Heart left ventricle (tissue), 16 donors: ENCODE data around the gene DNAAF3. TPM values are rescaled to one million over a fixed set of nuclear protein-coding genes. Genes with fewer than 3 reads are reported as not detected.

Source experiments
- ATAC-seq, 4 donors: fragments of 200-7000 bp; cut with Tn5 transposase; one replicate each; pipeline ENCODE4 v1.9.1; 2020 to 2022; ENCODE audit warnings: moderate library complexity in 4 of 4, mild to moderate bottlenecking in 3 of 4, moderate number of reproducible peaks in 1 of 4
- DNase-seq, 5 donors: peaks; one replicate each; pipeline ENCODE4 v3.0.0-alpha.2; 2020
- H3K27ac ChIP-seq, 12 donors: fragments of 200-600 bp; sonication (generic) in 4 of 12; one replicate each; pipeline versions ENCODE4 v1.5.0 to v1.8.0; 2016 to 2022; ENCODE audit warnings: mild to moderate bottlenecking in 2 of 12
- H3K27me3 ChIP-seq, 9 donors: fragments of 200-600 bp; sonication (generic) in 2 of 9; one replicate each; pipeline versions ENCODE4 v1.5.1 to v1.8.0; 2016 to 2022; ENCODE audit warnings: mild to moderate bottlenecking in 3 of 9
- H3K36me3 ChIP-seq, 9 donors: fragments of 200-600 bp; sonication (generic) in 2 of 9; one replicate each; pipeline versions ENCODE4 v1.5.0 to v1.8.0; 2018 to 2022; ENCODE audit warnings: mild to moderate bottlenecking in 2 of 9
- H3K4me1 ChIP-seq, 12 donors: fragments of 200-600 bp; sonication (generic) in 4 of 12; one replicate each; pipeline versions ENCODE4 v1.5.0 to v1.8.0; 2016 to 2022; ENCODE audit warnings: mild to moderate bottlenecking in 3 of 12
- H3K4me3 ChIP-seq, 12 donors: fragments of 200-600 bp; sonication (generic) in 4 of 12; one replicate each; pipeline versions ENCODE4 v1.5.0 to v1.8.0; 2017 to 2022; ENCODE audit warnings: mild to moderate bottlenecking in 9 of 12, moderate library complexity in 4 of 12
- H3K9me3 ChIP-seq, 12 donors: fragments of 200-600 bp; sonication (generic) in 4 of 12; one replicate each; pipeline versions ENCODE4 v1.5.0 to v1.8.0; 2016 to 2022; ENCODE audit warnings: mild to moderate bottlenecking in 1 of 12
- POLR2A ChIP-seq, 2 donors: fragments of 450-650 bp; IDR thresholded peaks; one replicate each; pipeline ENCODE4 v1.6.1; 2017; ENCODE audit warnings: antibody characterized with exemption in 2 of 2, mild to moderate bottlenecking in 2 of 2, moderate library complexity in 2 of 2
- WGBS, 4 donors: extraction: QIAGEN DNeasy Blood & Tissue Kit in 2 of 4; methylation state at CpG; one replicate each; pipeline versions ENCODE4 v1.1.5 to v1.1.7; 2013 to 2018; 5-methylcytosine and 5-hydroxymethylcytosine counted together
- intact Hi-C, 10 donors: fragments of 100-400 bp; cut with DNase I; formaldehyde crosslinking; loops; one replicate each; pipeline versions ENCODE4 v1.11.1 to v1.14.2; 2022
- polyA plus RNA-seq, 2 donors: library from polyadenylated mRNA; stranded (reverse); fragments of 200-250 nt; gene quantifications; one replicate each; pipeline ENCODE4 v1.2.3, GENCODE V29; 2013
- total RNA-seq, 9 donors: library from RNA; depleted of rRNA in 2 of 9; stranded (reverse); fragments of >200 nt in 2 of 9; fragmentation: NEBNext Ultra II Directional in 3 of 9; extraction: Animal tissue kit (Norgen Biotek cat#: 25700) in 3 of 9; gene quantifications; one replicate each; pipeline versions ENCODE4 v1.1.0 to v1.2.4, GENCODE V29; 2016 to 2023
- TF ChIP-seq, protein P1 (sequence below), 12 donors: fragments of 200-600 bp; sonication (generic) in 4 of 12; IDR thresholded peaks; one replicate each; pipeline versions ENCODE4 v1.5.0 to v1.8.0; 2018 to 2022; ENCODE audit warnings: antibody characterized with exemption in 12 of 12, mild to moderate bottlenecking in 5 of 12
- donor health status: ischemic (EF 13 %, LVEDD 7.1; RV severe dilation, severe dysfunction).
- donor health status: healthy with polysubstance abuse.
- donor health status: DM: no; HTN: yes; CAD: no.
- donor health status: DM: no; HTN: no; CAD: no.
- donor health status: ischemic (EF 25% LVEDD 6.9; RV normal size, moderate dysfunction).
- donor health status: ischemic (EF 25% LVEDD 5.7; RV mildly dilated, moderate dysfunction).
- donor health status: healthy.
- donor health status: DM: yes; HTN: yes; CAD: no.
- donor health status: ischemic (EF 35%, LVEDD 5.7; RV mildly dilated, moderate dysfunction).
- donor health status: nonischemic (EF 11% LVEDD 7.7; RV severe dilation, severe dysfunction).
- donor health status: DM: yes; HTN: yes; CAD: no.
- donor health status: PGD.
- donor health status: ischemic (EF 29% LVEDD 5.4; RV normal size, mild dysfunction).
- donor health status: nonischemic (EF 23%, LVEDD 6.1; RV moderate dilation, normal function).

Gene DNAAF3
- total and polyA plus RNA-seq, 11 donors = 0.56 to 5.7 (median 2.1) TPM

DNA sequence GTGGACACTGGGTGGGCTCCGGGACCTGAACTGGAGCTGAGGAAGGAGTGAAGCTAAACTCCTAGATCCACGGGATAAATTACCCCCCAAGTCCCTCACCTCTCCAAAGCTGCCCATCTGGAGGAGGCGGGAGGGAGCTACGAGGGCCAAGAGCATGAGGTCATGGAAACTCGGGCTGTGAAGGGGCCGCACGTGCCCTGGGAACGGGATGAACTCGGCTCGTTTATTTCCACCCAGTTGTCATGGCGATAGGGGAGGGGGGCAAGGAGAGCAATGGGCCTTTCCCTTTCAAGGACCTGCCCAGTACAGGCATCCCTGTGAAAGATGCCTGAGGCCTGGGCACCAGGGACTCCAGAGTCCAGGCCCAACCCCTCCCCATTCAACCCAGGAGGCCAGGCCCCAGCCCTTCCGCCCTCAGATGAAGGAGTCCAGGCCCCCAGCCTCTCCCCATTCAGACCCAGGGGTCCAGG is 52.8 kb downstream of the DNAAF3 start:
- DNase-seq (peak; percentile 85 to 97 (median 97)), ATAC-seq (peak; percentile 60 to 77 (median 66))
- Histone ChIP-seq H3K27me3 (no peaks in the 10 kb centered on the region), H3K4me3 (peak overlapping the region in 8 of 12 donors; percentile 19 to 93 (median 31)), H3K27ac (peak overlapping the region; percentile 82 to 99 (median 96)), H3K9me3 (no peaks in the 10 kb centered on the region), H3K36me3 (peaks cover 0 to 32% (median 23%) of the 10 kb centered on the region in 9 donors), H3K4me1 (peaks cover 5 to 76% (median 47%) of the 10 kb centered on the region in 12 donors)
- intact Hi-C loops = loop anchor here in 1 of 10 donors (2.0 kb wide), 1 partner anchor 25 kb away; no protein-coding TSS in a partner anchor
- peak; percentile 22 to 69 for TF ChIP-seq POLR2A (IDR thresholded peaks at IDR 0.05)
- TF ChIP-seq, protein P1, sequence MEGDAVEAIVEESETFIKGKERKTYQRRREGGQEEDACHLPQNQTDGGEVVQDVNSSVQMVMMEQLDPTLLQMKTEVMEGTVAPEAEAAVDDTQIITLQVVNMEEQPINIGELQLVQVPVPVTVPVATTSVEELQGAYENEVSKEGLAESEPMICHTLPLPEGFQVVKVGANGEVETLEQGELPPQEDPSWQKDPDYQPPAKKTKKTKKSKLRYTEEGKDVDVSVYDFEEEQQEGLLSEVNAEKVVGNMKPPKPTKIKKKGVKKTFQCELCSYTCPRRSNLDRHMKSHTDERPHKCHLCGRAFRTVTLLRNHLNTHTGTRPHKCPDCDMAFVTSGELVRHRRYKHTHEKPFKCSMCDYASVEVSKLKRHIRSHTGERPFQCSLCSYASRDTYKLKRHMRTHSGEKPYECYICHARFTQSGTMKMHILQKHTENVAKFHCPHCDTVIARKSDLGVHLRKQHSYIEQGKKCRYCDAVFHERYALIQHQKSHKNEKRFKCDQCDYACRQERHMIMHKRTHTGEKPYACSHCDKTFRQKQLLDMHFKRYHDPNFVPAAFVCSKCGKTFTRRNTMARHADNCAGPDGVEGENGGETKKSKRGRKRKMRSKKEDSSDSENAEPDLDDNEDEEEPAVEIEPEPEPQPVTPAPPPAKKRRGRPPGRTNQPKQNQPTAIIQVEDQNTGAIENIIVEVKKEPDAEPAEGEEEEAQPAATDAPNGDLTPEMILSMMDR (IDR thresholded peaks at IDR 0.05) = no peak
- WGBS, 4 donors = 7 to 12% (median 11%) methylated on average over 11 to 12 of the region's 12 CpGs

DNA sequence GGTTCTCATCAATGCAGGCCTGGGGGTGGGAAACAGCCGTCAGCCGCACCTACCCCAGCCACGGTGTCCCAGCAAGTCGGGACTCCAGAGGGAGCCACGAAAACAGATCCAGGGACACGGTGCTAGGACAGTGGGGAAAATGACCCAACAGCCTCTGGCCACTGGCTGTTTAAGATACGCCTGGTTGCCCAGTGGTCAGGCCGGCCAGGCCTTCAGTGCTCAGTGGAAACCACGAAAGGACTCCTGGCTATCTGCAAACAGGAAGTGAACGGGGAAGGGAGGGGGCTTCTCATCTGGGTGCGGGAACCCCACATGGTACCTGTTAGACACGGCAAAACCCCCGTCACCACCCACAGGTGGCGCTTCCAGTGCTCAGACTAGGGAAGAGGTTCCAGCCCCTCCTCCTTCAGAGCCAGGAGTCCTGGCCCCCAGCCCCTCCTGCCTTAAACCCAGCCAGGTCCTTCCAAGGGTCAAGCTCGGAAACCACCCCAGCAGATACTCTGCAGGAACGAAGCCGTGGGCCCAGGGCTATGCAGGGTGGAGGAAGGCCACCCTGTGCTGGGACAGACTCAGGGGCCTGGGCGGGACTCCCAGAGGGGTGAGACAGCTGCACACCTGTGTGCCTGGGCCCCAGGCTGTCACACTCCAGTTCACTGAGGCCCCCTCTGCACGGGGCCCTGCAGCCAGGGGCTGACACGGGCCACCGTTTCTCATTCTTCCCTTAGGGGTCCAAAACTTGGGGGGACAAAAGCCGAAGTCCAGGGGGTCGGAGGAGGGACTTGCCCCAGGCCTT is 53.4 kb downstream of the DNAAF3 start:
- peak; percentile 0 to 6 (median 2) for ATAC-seq
- H3K36me3 ChIP-seq = peaks cover 0 to 37% (median 26%) of the 10 kb centered on the region in 9 donors
- no peaks in the 10 kb centered on the region for H3K9me3 ChIP-seq
- H3K27me3 ChIP-seq = no peaks in the 10 kb centered on the region
- TF ChIP-seq, protein P1 (IDR thresholded peaks at IDR 0.05) = peak in 3 of 12 donors; percentile 8 to 16 (median 10)
- TF ChIP-seq POLR2A (IDR thresholded peaks at IDR 0.05) = no peak
- peak overlapping the region; percentile 82 to 99 (median 96) for H3K27ac ChIP-seq
- peaks cover 5 to 70% (median 44%) of the 10 kb centered on the region in 12 donors for H3K4me1 ChIP-seq
- WGBS, 4 donors = 44 to 62% (median 48%) methylated on average over 18 to 23 of the region's 23 CpGs
- DNase-seq = peak in 1 of 5 donors; percentile 43
- peak overlapping the region in 8 of 12 donors; percentile 19 to 93 (median 31) for H3K4me3 ChIP-seq
- intact Hi-C loops = no loop called here

DNA sequence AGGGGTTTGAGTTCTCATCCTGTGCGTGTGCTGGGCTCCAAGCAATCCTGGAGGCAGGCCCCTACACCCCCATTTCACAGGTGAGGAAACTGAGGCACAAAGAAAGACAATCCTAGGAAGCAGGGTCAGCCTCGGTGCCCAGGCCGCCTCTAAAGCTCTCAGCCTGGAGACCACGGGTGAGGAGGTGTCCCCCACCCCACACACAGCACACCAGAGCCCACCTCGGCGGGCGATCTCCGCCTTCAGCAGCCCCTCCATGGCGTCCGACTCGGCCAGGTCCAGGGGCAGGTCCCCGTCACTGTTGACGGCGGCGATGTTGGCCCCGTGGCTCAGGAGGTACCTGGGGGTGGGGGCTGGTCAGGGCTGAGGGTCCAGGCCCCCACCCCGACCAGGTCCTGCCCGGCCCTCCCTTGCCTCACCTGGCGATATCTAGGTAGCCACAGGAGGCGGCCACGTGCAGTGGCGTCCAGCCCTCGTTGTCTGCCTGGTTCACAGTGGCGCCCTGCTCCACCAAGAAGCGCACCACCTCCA is 54.1 kb downstream of the DNAAF3 start:
- Histone ChIP-seq H3K27ac (peak overlapping the region; percentile 82 to 99 (median 96)), H3K27me3 (no peaks in the 10 kb centered on the region), H3K36me3 (peaks cover 0 to 37% (median 27%) of the 10 kb centered on the region in 9 donors), H3K4me1 (peaks cover 5 to 70% (median 44%) of the 10 kb centered on the region in 12 donors), H3K4me3 (peak overlapping the region in 1 of 12 donors; percentile 31), H3K9me3 (no peaks in the 10 kb centered on the region)
- TF ChIP-seq, protein P1 (IDR thresholded peaks at IDR 0.05) = no peak
- no peak for TF ChIP-seq POLR2A (IDR thresholded peaks at IDR 0.05)
- intact Hi-C loops = no loop called here
- DNase-seq = peak in 1 of 5 donors; percentile 26
- 86 to 100% (median 90%) methylated on average over 4 to 25 of the region's 25 CpGs for WGBS, 4 donors
- no peak for ATAC-seq
